Fibroblast of pulmonary artery (primary cell): ENCODE data around the gene SLC19A1.

Source experiments
- DNase-seq: peaks from one replicate; pipeline ENCODE4 v3.0.0-alpha.2; 2010; ENCODE audit warnings: low read depth
- H3K4me3 ChIP-seq: replicated peaks from 2 replicates; pipeline ENCODE4 v1.5.1; 2011; ENCODE audit warnings: low read depth, mild to moderate bottlenecking, control low read depth, low read length, moderate library complexity
- CTCF ChIP-seq: IDR thresholded peaks from 2 replicates; pipeline ENCODE4 v1.5.1; 2011; ENCODE audit warnings: mild to moderate bottlenecking, control low read depth, low read length, inconsistent platforms; ENCODE audit errors: missing control alignments

The SLC19A1 gene

DNA sequence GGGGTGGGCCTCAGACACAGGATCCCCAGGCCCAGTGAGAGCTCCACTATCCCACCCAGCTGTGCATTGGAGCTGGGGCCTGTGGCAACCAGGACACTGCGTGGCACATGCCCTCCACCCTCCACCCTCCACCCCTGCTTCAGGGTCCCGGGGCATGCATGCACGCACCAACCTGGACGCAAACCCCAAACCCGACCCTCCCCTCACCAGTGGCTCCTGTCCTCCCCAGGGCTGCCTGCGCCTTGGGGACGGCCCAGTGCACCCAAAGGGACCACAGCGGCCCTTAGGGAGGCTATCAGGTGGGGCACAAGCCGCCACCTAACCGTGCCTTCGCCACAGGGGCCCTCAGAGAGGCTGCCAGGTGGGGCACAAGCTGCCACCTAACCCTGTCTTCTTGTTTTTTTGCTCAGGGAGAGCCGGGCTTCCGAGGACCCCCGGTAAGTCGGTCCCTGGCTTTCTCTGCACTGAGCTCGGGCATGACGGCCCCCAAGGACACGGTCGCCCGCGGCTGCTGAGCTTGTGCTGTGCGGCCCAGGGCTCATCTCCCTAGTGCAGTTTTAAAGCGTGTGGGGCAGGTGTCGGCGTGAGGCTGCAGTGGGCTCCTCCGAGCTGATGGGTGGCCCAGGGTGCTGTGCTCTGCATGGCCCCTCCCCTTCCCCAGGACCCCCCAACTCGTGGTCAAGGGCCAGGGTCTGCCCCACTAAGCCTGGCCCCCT, 47.9 kb downstream of the SLC19A1 start:
- no peak for TF ChIP-seq CTCF
- DNase-seq, result no peak

DNA sequence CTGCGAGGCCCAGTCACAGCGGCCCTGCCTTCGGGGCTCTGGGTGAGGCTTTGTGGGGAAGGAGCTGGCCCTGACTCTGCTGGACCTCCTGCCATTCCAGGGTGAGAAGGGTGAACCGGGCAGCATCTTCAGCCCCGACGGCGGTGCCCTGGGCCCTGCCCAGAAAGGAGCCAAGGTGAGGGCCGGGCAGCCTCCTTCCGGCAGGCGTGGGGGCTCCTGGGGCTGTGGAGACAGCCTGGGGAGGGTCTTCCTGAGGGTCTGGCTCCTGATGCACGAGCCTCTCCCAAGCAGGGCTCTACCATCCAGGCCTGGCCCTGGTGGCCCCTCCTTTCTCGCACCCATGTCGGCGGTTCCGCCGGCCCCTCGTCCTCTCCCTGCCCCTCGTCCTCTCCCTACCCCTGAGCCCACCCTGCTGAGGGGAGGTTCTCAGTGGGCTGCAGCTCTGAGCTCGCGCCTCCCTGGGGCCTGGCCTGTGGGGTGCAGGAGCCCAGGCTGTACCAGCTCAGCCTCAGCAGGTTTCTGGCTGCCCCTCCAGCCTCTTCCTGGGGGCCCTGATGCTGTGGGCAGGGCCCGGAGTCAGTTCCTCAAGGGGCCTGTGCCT, 48.7 kb downstream of the SLC19A1 start:
- H3K4me3 ChIP-seq, result no peak overlapping the region
- TF ChIP-seq CTCF, result no peak
- no peak for DNase-seq

More for the DNA sequence above, 47.9 kb downstream of the SLC19A1 start:
- no peak overlapping the region for H3K4me3 ChIP-seq

DNA sequence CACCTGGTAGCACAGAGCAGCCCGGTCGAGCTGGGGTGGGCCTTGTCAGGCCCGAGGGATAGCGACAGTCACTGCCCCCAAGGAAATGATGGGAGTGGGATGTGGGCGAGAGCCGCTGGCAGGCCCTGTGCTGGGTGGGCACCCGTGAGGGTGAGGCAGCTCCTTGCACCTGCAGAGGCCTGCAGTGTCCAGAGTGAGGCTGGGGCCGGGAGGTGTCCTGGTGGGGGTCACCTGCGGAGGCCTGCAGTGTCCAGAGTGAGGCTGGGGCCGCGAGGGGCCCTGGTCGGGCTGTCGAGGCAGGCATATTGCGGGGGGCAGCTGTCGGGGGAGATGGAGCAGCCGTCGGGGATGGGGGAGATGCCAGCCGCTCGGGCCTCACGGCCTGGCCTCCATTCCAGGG, 49.5 kb downstream of the SLC19A1 start:
- no peak for DNase-seq
- no peak for TF ChIP-seq CTCF
- no peak overlapping the region for H3K4me3 ChIP-seq

DNA sequence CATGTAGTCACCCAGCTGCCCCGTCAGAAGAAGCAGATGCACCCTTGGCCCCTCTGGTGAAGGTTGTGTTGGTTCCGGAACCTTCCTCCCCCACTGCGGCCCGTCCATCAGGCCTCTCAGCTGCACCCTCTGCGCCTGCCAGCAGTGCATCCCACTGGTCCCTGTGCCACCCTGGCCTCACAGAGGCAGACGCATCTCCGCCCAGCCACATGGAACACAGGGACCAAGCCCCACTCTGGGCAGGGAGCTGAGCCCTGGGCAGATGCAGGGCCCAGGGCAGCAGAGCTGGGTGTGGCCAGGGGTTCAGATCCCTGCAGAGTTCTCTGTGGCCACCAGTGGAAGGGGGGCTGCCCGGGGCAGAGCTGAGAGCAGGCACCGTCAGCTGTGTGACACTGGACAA, 50.6 kb downstream of the SLC19A1 start:
- no peak for DNase-seq
- no peak overlapping the region for H3K4me3 ChIP-seq
- no peak for TF ChIP-seq CTCF

DNA sequence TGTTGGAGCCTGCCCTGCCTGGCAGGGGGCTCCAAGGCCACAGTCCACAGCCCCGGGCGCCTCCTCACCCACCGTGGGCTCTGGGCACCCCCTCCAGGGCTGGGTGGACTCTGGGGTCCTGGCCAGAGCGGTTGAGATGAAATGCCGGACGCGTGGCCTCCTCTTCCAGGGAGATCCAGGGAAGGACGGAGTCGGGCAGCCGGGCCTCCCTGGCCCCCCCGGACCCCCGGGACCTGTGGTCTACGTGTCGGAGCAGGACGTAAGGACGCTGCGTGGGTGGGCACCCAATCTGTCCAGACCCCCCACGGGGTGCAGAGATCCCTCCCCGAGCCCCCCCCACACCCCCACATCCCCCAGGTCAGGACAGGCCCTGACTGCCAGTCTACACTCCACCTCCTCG, 51.2 kb downstream of the SLC19A1 start:
- TF ChIP-seq CTCF, result no peak
- DNase-seq, result no peak
- no peak overlapping the region for H3K4me3 ChIP-seq

GRCh38 chr21:45490049-45490731, 52.0 kb downstream of the SLC19A1 start:
- no peak overlapping the region for H3K4me3 ChIP-seq
- no peak for DNase-seq
- no peak for TF ChIP-seq CTCF
